GM15510 (cell line): ENCODE measurements around the gene TTLL11.

ENCODE experiments used
- POLR2A ChIP-seq: IDR thresholded peaks from 3 replicates; pipeline ENCODE4 v1.6.1; 2011; ENCODE audit warnings: borderline replicate concordance; ENCODE audit not compliant: insufficient read length; ENCODE audit errors: extremely low read depth

Gene TTLL11, protein sequence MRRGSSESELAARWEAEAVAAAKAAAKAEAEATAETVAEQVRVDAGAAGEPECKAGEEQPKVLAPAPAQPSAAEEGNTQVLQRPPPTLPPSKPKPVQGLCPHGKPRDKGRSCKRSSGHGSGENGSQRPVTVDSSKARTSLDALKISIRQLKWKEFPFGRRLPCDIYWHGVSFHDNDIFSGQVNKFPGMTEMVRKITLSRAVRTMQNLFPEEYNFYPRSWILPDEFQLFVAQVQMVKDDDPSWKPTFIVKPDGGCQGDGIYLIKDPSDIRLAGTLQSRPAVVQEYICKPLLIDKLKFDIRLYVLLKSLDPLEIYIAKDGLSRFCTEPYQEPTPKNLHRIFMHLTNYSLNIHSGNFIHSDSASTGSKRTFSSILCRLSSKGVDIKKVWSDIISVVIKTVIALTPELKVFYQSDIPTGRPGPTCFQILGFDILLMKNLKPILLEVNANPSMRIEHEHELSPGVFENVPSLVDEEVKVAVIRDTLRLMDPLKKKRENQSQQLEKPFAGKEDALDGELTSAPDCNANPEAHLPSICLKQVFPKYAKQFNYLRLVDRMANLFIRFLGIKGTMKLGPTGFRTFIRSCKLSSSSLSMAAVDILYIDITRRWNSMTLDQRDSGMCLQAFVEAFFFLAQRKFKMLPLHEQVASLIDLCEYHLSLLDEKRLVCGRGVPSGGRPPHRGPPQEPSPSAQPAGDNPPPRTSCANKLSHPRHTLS

GRCh38 chr9:122092611-122093506, at the start of gene TTLL11:
TTLL11 (minus strand) TSS chr9:122093308; CDS start chr9:122093148, 160 bp downstream.
- TF ChIP-seq POLR2A: peak; percentile 64

DNA sequence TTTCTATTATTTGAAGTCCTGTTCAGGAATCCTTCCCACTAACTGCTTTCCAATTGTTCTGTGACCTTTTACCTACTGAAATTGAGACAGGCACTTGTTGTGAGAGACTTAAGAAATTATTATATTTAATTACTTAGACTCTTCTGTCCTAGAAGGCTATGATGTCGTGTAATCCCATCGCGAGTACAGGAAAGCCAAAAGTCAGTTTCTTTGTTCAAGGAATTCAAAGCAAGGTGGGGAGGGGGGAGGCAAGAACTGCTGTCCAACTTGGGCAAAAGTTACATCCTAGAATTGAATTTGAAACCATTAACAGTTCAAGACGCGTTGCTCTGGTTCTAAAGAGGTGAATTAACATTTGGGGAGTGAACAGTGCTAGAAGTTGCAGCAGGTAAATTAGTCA, 48.6 kb upstream of the TTLL11 start:
- TF ChIP-seq POLR2A: no peak

GRCh38 chr9:122140368-122141193, 47.5 kb upstream of the TTLL11 start:
- TF ChIP-seq POLR2A: no peak

GRCh38 chr9:122138560-122139268, 45.6 kb upstream of the TTLL11 start:
- TF ChIP-seq POLR2A: no peak

DNA sequence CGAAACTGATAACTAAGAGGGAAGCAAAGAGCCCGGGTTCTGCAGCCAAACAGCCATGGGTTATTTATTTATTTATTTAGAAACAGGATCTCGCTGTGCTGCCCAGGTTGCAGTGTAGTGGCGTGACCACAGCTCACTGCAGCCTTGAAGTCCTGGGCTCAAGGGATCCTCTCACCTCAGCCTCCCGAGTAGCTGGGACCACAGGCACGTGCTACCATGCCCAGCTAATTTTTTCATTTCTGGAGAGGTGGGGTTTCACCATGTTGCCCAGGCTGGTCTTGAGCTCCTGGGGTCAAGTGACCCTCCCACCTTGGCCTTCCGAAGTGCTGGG, 42.4 kb upstream of the TTLL11 start:
- TF ChIP-seq POLR2A: no peak

DNA sequence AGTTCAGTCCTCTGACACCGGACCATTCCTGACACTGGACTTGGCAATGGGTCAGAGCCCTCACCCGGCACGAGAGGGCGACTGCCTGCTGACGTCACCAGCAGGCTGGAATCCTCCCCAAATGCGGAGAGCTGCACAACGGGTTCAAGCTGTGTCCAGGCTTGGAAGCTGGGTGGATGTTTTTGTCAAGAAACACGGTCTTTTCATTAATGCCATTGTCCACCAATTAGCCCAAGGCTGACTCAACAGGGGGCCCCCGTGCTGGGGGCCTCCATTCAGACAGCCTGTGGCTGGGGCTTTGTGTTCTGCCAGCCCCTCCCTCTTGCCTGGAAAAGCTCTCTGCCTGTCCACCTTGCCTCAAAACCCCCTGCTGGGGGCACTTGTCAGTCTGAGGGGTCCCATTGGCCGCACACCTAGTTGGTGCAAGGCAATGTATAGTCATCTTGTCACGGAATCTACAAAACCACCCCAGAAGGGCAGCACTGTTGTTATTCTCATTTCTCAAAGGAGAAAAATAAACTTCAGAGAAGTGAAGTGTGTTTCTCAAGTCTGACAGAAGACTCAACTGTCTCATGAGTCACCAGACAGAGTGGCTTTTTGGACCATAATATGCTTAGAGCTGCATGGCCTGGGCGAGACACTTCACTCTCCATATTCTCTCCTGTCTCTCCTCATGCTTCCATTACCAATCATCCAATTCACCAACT, 41.9 kb upstream of the TTLL11 start:
- TF ChIP-seq POLR2A: no peak

DNA sequence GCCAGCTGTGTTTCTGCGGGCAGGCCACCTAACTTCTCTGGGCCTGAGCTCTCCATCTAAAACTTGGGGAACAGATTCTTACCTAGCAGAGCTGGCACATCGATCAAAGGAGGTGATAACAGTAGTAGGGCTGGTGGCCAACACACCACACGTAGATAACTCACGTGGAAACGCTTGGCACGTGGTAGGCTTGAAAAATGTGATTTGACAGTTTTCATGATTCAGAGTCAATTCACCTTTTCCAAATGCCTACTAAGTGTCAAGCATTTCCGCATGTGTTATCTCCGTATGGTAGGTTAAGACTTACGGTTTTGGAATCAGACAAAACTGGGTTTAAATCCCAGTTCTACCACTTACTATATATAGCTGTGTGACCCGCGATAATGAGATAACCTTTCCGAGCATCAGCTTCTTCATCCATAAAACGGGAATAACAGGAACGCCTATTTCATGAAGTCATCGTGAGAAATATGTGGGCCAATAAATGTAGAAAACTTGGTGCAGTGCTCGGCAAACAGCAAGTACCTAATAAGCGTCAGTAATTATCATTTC, 41.0 kb upstream of the TTLL11 start:
- no peak for TF ChIP-seq POLR2A

DNA sequence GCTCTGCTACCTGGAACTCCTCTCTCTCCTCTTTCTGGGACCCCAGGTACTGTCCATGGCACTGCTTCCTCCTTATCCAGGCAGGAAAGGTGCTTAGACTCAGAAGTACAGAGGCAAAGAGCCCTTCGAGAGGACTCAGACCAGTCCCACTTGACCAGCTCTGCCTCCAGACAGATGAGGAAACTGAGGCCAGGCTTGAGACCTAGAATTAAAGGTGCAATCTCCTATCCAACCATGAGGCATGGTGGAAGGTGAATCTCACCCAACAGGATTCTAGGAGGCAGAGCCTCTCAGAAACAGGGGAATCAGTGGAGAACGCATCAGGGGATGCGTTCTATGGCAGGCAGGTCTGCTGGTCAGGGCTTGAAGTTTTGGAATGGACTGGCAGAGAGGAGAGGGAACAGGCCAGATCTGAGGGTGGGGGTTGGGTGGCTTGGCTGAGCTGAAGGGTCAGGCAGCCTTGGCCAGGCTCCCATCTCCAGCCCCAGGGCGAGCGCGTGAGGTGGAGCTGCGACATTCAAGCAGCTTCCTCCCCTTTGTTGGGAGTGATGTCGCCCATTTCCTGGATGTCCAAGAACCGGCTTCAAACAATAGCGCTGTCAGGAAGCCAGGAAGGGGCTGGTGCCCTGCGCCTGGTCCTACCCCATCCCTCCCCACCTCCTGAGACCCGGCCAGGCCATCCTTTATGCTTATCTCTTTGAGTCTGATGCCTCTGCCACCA, 40.3 kb upstream of the TTLL11 start:
- no peak for TF ChIP-seq POLR2A

DNA sequence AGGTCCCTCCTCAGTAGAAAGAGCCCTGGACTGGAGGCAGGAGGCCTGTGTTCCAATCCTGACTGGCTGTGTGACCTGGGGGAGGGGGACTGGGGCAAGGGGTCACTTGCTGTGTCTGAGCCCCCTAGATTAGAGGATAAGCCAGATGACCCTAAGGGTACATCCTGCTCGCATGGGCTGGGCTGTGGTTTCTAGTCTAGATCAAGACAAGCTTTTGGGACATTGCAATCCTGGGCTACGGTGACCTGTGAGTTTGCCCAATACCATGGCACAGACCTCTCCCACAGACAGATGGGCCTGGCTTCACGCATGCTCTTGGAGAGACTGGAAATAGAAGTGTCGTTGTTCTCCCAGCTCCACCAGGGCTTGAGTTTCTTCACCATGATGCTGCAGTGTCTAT, 39.4 kb upstream of the TTLL11 start:
- TF ChIP-seq POLR2A: no peak

DNA sequence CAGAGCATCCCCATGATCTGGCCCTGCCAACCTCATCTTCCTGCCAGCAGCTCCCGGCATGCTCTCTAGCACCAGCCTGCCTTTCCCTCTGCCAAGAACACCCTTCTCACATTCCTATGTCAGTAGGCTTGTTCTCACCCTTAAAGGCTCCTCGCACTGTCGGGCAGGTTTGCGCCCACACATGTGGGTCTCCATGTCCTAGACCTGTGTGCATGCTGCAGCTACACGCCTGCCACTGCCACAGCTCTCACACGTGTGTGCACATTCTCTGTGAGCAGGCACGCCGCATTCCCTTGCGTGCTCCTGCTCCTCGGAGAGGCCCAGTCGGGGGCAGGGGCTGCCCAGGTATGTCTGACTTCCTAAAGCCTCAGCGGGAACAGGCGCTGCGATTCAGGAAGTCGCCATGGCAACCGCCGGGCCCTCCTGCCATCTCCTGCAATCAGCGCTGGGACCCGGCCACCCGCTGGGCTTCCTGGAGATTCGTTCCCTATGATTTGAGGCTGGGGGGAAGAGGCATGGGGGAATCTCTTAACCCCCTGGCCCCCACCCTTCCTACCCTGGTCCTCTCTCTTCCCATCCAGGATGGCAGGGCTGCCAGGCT, 38.4 kb upstream of the TTLL11 start:
- no peak for TF ChIP-seq POLR2A

DNA sequence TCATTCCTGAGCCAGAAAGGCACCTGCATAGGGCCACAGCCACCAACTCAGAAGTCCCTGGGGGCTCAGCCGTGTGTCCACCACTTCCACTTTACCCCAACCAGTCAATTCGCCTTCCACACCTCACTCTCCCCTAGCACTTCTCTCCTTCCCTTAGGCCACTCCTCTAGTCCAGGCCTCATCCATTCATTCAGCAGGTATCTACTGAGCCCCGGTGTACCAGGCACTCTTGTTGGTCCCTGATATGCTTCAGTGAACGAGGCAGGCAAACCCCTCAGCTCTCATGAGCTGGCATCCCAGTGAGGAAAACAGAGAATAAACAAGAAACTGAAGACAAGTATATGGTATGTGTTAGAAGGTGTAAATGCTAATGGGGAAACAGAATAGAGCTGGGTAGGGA, 37.7 kb upstream of the TTLL11 start:
- no peak for TF ChIP-seq POLR2A

- TF ChIP-seq POLR2A: no peak
Observed at GRCh38 chr9:122129969-122130368, 36.9 kb upstream of the TTLL11 start.
